LHCN-M2 (cell line): ENCODE measurements around the gene CBFA2T3. TPM values are rescaled to one million over a fixed set of nuclear protein-coding genes. Genes with fewer than 3 reads are reported as not detected.
"Not testable (repeated sequence)": the region's sequence is repeated elsewhere in the genome, so short reads cannot be mapped to it uniquely, and the experiment has no call there.

Experiments
- DNase-seq: peaks from one replicate; pipeline ENCODE4 v3.0.0-alpha.2; 2012; ENCODE audit warnings: low read depth
- total RNA-seq: library from RNA; depleted of rRNA; stranded (reverse); fragments of >200 nt; gene quantifications from 2 replicates; pipeline ENCODE4 v1.2.3, GENCODE V29; 2014

The CBFA2T3 gene
- total RNA-seq, 1 experiment from 2014 or later = not detected

GRCh38 chr16:89013111-89013510 is 36.1 kb upstream of the CBFA2T3 start:
- no peak for DNase-seq

- DNase-seq = no peak
Observed at GRCh38 chr16:89012622-89012995, 35.6 kb upstream of the CBFA2T3 start.

DNA sequence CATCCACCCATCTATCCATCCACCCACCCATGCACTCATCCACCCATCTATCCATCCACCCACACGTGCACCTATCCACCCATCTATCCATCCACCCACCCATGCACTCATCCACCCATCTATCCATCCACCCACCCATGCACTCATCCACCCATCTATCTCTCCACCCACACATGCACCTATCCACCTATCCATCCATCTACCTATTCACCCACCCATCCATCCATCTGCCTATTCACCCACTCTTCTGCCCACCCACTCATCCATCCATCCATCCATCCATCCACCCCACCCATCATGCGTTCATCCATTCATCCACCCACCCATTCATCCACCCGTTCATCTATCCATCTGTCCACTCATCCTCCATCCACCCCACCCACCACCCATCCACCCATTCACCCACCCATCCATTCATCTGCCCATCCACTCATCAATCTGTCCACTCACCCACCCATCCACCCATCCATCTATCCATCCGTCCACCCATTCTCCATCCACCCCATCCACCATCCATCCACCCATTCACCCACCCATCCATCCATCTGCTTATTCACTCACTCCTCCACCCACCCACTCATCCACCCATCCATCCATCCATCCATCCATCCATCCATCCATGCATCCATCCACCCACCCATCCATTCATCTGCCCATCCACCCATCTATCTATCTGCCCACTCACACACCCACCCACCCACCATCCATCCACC is 35.1 kb upstream of the CBFA2T3 start:
- no peak for DNase-seq

- DNase-seq = no peak
Observed at GRCh38 chr16:89010210-89010925, 33.4 kb upstream of the CBFA2T3 start.

GRCh38 chr16:89009343-89010209 is 32.6 kb upstream of the CBFA2T3 start:
- no peak for DNase-seq

GRCh38 chr16:89008796-89009195 is 31.8 kb upstream of the CBFA2T3 start:
- DNase-seq = not testable (repeated sequence)

DNA sequence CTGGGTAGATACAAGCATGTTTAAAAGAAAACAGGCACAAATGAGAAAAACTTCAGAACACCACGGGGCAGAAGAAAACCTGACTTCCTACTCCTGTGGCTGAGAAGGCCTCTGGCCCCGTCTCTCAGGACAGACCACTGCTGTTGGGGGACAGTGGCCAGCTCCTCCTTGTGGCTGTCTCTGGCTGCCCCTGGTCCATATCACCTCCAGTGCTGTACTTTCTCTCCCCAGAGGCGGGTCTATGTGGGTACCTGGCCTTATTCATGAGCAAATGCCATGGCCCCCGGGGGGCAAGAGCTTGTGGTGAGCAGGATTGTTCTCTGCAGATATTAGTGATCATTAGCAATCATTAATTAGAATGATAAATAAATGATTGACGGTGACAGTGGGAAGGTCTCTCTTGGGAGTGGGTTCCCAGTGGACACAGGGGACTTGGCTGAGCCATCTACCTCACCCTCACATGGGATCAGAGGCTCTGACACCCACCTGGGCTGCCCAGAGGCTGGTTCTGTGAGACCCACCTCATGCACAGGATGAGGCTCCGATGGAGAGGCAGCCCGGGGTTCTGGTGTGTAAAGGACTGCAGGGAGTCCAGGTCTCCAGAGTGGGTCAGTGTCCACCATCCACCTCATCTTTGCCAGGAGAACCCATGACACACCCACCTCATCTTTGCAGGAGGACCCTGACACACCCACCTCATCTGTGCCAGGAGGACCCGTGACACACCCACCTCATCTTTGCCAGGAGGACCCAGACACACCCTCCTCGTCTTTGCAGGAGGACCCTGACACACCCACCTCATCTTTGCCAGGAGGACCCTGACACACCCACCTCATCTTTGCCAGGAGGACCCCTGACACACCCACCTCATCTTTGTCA is 30.6 kb upstream of the CBFA2T3 start:
- no peak for DNase-seq

- no peak for DNase-seq
Observed at GRCh38 chr16:89006036-89006752, 29.2 kb upstream of the CBFA2T3 start.

DNA sequence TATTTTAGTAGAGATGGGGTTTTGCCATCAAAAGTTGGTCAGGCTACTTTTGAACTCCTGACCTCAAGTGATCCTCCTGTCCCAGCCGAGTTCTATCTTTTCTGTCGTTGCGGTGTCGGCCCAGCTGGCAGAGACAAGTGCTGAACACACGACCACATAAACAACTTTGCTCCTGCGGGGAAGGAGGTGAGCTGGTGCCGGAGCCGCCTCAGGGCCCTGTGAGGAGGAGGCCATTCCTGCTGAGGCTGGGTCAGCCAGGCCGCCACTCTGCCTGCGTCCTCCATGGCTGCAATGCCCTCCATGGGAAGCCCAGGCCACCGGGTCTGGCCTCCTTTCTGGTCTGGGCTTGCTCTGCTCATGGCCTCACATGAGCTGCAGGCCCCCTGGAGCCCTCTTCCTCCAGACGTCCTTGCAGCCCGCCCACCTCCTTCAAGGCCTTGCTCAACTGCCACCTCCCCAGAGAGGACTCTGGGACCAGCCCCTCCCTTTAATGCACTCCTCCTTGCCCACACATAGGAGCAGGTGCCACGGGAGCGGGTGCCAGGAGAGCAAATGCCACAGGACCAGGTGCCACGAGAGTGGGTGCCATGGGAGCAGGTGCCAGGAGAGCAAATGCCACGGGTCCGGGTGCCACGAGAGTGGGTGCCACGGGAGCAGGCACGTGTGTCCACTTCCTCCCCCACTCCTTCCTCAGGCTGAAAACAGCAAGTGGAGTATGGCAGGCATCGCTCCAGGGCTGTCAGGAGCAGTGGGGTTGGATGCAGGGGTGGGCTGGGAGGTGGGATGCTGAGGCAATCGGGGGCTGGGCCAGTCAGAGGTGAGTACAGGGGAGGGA is 28.4 kb upstream of the CBFA2T3 start:
- no peak for DNase-seq

GRCh38 chr16:89004209-89004831 is 27.3 kb upstream of the CBFA2T3 start:
- no peak for DNase-seq

GRCh38 chr16:89003831-89004208 is 26.8 kb upstream of the CBFA2T3 start:
- DNase-seq = no peak

GRCh38 chr16:89002851-89003830 is 26.1 kb upstream of the CBFA2T3 start:
- DNase-seq = no peak

DNA sequence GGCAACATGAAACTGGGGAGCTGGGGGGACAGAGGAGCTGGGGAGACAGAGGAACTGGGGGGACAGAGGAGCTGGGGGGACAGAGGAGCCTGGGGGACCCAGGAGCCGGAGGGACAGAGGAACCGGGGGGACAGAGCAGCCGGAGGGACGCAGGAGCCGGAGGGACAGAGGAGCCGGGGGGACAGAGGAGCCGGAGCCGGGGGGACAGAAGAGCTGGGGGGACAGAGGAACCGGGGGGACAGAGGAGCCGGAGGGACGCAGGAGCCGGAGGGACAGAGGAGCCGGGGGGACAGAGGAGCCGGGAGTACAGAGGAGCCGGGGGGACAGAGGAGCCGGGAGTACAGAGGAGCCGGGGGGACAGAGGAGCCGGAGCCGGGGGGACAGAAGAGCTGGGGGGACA is 25.1 kb upstream of the CBFA2T3 start:
- DNase-seq = not testable (repeated sequence)

DNA sequence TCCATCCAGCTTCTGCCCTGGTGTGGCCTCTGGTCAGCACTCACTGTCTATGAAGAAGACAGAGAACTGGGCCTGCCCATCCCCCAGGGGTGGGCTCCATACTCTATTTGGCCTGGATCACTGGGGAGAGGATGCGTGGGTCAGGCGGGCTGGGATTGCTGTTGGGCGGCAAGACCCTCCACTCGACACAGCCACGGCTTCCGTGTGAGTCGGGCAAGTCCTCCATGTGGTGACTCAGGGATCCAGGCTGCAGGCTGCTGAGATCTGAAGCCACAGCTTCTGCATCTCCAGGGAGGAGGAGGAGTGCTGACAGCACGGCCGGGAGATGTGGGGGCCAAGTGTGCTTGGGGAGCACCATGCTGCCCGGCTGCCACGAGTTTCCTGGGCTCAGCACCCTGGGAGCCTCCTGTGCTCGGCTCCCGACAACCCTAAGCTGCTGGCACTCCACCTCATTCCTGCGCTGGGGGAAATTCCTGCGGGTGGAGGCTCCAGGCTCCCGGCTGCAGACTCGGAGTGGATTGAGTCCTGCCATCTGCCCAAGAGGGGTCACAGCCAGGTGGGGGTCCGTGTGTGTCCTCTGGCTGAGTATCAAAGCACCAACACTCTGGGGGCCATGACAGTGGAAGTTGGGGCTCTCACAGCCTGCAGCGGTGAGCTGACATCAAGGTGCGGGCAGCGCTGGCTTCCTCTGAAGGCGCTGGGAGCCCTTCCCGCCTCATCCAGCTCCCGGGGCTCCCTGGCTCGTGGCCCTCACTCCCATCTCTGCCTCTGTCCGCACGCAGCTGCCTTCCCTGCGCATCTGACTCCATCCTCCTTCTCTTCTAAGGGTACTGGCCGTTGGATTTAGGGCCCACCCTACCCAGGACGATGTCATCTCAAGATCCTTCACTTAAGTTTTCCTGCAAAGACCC is 24.4 kb upstream of the CBFA2T3 start:
- DNase-seq = no peak

DNA sequence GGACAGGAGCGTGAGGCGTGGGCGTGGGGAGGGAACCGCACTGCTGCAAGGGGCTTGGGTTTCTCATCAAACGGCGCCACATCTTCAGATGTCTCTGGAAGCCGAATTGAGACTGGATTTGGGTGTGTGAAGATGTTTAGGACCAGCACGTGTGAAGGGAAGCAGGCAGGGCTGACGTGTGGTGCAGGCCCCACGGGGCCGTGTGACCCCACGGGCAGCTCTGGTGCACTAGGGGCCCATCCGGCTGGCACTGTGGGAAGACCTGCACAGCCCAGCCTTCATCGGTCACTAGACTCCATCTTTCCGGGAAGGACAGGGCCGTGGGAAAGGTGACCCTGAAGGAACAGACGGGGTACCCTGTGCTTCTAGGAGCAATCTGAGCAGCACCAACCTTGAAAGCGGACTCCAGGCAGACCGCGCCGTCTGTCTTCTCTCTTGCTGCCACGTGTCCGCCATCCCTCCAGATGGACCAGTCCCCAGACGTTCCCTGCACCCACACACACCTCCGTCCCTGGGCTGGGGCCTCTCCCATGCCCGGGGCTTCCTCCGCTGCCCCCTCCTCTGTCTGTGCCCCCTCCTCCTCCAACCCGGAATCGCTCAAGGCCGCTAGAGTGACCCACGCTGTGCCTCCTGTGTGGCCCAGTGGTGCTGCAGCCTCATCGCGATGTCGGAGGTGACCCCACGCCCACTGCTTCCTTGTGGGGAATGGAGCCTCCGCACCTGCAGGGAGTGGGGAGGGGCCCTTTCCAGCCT is 23.4 kb upstream of the CBFA2T3 start:
- DNase-seq = no peak
